Peyer's patch (tissue), 4 donors: ENCODE measurements around the gene SCFD2.

Source experiments
- CTCF ChIP-seq, 6 experiments: fragments of 450-650 bp in 4 of 6; fragments of 200-600 bp in 2 of 6; sonication (generic) in 1 of 6; IDR thresholded peaks; one replicate each; pipeline ENCODE4 v1.5.1; 2017 to 2019; ENCODE audit warnings: antibody characterized with exemption in 6 of 6, mild to moderate bottlenecking in 3 of 6, moderate library complexity in 1 of 6
- POLR2A ChIP-seq, 2 donors: fragments of 450-650 bp; IDR thresholded peaks; one replicate each; pipeline ENCODE4 v1.5.1; 2017; ENCODE audit warnings: antibody characterized with exemption in 2 of 2, mild to moderate bottlenecking in 2 of 2, moderate library complexity in 2 of 2

GRCh38 chr4:52925531-52925968, 440.3 kb downstream of the SCFD2 start:
- TF ChIP-seq CTCF (IDR thresholded peaks at IDR 0.05) (no peak), POLR2A (IDR thresholded peaks at IDR 0.05) (no peak)
